Osteocyte (in vitro differentiated cells): Measurements from ENCODE around the gene KANK4. TPM values are rescaled to one million over a fixed set of nuclear protein-coding genes. Genes with fewer than 3 reads are reported as not detected.
"Not testable (repeated sequence)": the region's sequence is repeated elsewhere in the genome, so short reads cannot be mapped to it uniquely, and the experiment has no call there.

ENCODE experiments used
- DNase-seq: peaks from one replicate; pipeline ENCODE4 v3.0.0; 2021; ENCODE audit warnings: mixed read lengths; ENCODE audit not compliant: unreplicated experiment; ENCODE audit errors: extremely low spot score
- H3K27ac Mint-ChIP-seq: one replicate; pipeline ENCODE4 v1.8.0; 2021; ENCODE audit warnings: mild to moderate bottlenecking, mixed read lengths; ENCODE audit not compliant: unreplicated experiment
- H3K27me3 Mint-ChIP-seq: one replicate; pipeline ENCODE4 v1.8.0; 2021; ENCODE audit warnings: mixed read lengths; ENCODE audit not compliant: unreplicated experiment
- H3K36me3 Mint-ChIP-seq: one replicate; pipeline ENCODE4 v1.8.0; 2021; ENCODE audit warnings: mixed read lengths; ENCODE audit not compliant: unreplicated experiment
- H3K4me1 Mint-ChIP-seq: one replicate; pipeline ENCODE4 v1.8.0; 2021; ENCODE audit warnings: mixed read lengths; ENCODE audit not compliant: unreplicated experiment
- H3K4me3 Mint-ChIP-seq: one replicate; pipeline ENCODE4 v1.8.0; 2021; ENCODE audit warnings: mild to moderate bottlenecking, moderate library complexity, mixed read lengths; ENCODE audit not compliant: unreplicated experiment
- H3K9me3 Mint-ChIP-seq: one replicate; pipeline ENCODE4 v1.8.0; 2021; ENCODE audit warnings: mixed read lengths; ENCODE audit not compliant: unreplicated experiment
- CTCF ChIP-seq: fragments of 200-600 bp; sonication (generic); IDR thresholded peaks from 2 replicates; pipeline ENCODE4 v1.5.0; 2021; ENCODE audit warnings: antibody characterized with exemption, mild to moderate bottlenecking, moderate library complexity
- total RNA-seq: library from RNA; stranded (reverse); gene quantifications from 2 replicates; pipeline ENCODE4 v1.2.1, GENCODE V29; 2021

Gene KANK4
- total RNA-seq, 1 donor from 2014 or later: not detected

GRCh38 chr1:62260688-62261087 is 58.5 kb downstream of the KANK4 start:
- no peak for TF ChIP-seq CTCF
- Mint-ChIP-seq H3K27me3 (peaks cover 44% of the 10 kb centered on the region), H3K4me1 (no peaks in the 10 kb centered on the region), H3K27ac (no peak overlapping the region), H3K4me3 (no peak overlapping the region), H3K36me3 (no peaks in the 10 kb centered on the region), H3K9me3 (no peaks in the 10 kb centered on the region)
- no peak for DNase-seq

- peaks cover 44% of the 10 kb centered on the region for H3K27me3 Mint-ChIP-seq
- H3K9me3 Mint-ChIP-seq: no peaks in the 10 kb centered on the region
- no peaks in the 10 kb centered on the region for H3K36me3 Mint-ChIP-seq
- no peaks in the 10 kb centered on the region for H3K4me1 Mint-ChIP-seq
- H3K27ac Mint-ChIP-seq: no peak overlapping the region
- DNase-seq: no peak
- no peak overlapping the region for H3K4me3 Mint-ChIP-seq
- TF ChIP-seq CTCF: no peak
These were observed 59.7 kb downstream of the KANK4 start for GRCh38 chr1:62259551-62259950.

GRCh38 chr1:62250126-62250726 is 69.0 kb downstream of the KANK4 start:
- Mint-ChIP-seq H3K27me3 (peaks cover 16% of the 10 kb centered on the region), H3K36me3 (no peaks in the 10 kb centered on the region), H3K4me3 (no peak overlapping the region), H3K4me1 (no peaks in the 10 kb centered on the region), H3K27ac (no peak overlapping the region), H3K9me3 (no peaks in the 10 kb centered on the region)
- TF ChIP-seq CTCF: no peak
- DNase-seq: no peak

DNA sequence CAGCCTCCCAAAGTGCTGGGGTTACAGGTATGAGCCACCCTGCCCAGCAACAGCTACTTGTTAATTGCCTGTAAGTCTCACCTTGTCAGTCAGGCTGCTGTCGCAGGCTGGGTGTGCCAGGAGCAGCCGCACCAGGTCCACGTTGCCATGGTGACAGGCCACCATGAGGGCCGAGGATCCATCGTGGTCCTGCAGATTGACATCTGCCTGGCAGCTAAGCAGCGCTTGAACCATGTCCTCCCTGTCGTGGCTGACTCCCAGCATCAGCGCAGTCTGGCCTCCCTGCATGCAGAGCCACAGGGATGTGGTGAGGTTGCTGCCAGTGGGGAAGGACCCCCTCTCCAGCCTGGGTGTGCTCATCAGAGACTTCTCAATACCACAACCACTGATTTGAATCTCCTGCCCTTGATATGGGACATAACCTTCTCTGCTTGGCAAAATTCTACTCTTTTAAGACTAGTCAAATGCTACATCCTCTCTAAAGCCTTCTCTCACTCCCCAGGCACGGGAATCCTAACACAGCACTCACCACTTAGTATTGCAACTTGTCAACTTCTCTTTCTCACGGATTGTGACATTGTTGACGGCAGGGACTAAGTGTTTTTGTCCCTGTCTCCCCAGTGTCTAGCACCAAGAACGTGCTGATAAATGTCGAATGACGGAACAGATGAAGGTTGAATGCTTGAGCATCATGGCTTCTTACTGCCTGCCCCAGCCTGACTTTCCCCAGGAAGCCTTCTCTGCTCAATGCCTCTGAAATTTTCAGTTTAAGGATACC is 71.7 kb downstream of the KANK4 start:
- Mint-ChIP-seq H3K36me3 (no peaks in the 10 kb centered on the region), H3K27ac (no peak overlapping the region), H3K4me3 (no peak overlapping the region), H3K27me3 (peaks cover 16% of the 10 kb centered on the region), H3K4me1 (no peaks in the 10 kb centered on the region), H3K9me3 (peaks cover 4% of the 10 kb centered on the region)
- no peak for DNase-seq
- no peak for TF ChIP-seq CTCF

GRCh38 chr1:62245201-62245600 is 74.0 kb downstream of the KANK4 start:
- no peak for TF ChIP-seq CTCF
- DNase-seq: no peak
- peaks cover 8% of the 10 kb centered on the region for H3K27me3 Mint-ChIP-seq
- no peak overlapping the region for H3K27ac Mint-ChIP-seq
- H3K4me1 Mint-ChIP-seq: peaks cover 8% of the 10 kb centered on the region
- H3K36me3 Mint-ChIP-seq: no peaks in the 10 kb centered on the region
- H3K4me3 Mint-ChIP-seq: no peak overlapping the region
- peaks cover 4% of the 10 kb centered on the region for H3K9me3 Mint-ChIP-seq

GRCh38 chr1:62244380-62244779 is 74.9 kb downstream of the KANK4 start:
- not testable (repeated sequence) for H3K27ac Mint-ChIP-seq, H3K4me3 Mint-ChIP-seq, H3K9me3 Mint-ChIP-seq, H3K36me3 Mint-ChIP-seq, H3K27me3 Mint-ChIP-seq, H3K4me1 Mint-ChIP-seq, DNase-seq
